Loucy (cell line): ENCODE results near the gene GAREM1.

ENCODE experiments used
- H2AFZ ChIP-seq: fragments of 200-600 bp; sonication (generic); 2 replicates; pipeline ENCODE4 v1.6.0; 2016; ENCODE audit warnings: antibody characterized with exemption, mild to moderate bottlenecking, low read length, moderate library complexity
- H3F3A ChIP-seq: fragments of 200-600 bp; 2 replicates; pipeline ENCODE4 v1.6.0; 2016; ENCODE audit warnings: antibody characterized with exemption, low read depth, mild to moderate bottlenecking
- H3K27me3 ChIP-seq: fragments of 200-600 bp; sonication (generic); 2 replicates; pipeline ENCODE4 v1.6.1; 2014; ENCODE audit warnings: low read length, mild to moderate bottlenecking; ENCODE audit not compliant: insufficient read depth, poor library complexity, severe bottlenecking
- H3K36me3 ChIP-seq: fragments of 200-600 bp; sonication (generic); 2 replicates; pipeline ENCODE4 v1.6.1; 2016; ENCODE audit warnings: low read length; ENCODE audit not compliant: insufficient read depth
- H3K4me1 ChIP-seq: fragments of 200-600 bp; sonication (generic); 2 replicates; pipeline ENCODE4 v1.5.1; 2014; ENCODE audit warnings: low read length, mild to moderate bottlenecking; ENCODE audit not compliant: insufficient read depth, poor library complexity, severe bottlenecking
- H3K4me2 ChIP-seq: fragments of 200-600 bp; sonication (generic); 2 replicates; pipeline ENCODE4 v1.6.0; 2014; ENCODE audit warnings: antibody characterized with exemption, low read length, low read depth, mild to moderate bottlenecking; ENCODE audit not compliant: poor library complexity, severe bottlenecking
- H3K4me3 ChIP-seq: fragments of 200-600 bp; sonication (generic); 2 replicates; pipeline ENCODE4 v1.5.1; 2014; ENCODE audit warnings: low read length, mild to moderate bottlenecking, mixed read lengths; ENCODE audit not compliant: poor library complexity, severe bottlenecking
- H3K79me2 ChIP-seq: fragments of 200-600 bp; sonication (generic); 2 replicates; pipeline ENCODE4 v1.6.1; 2014; ENCODE audit warnings: low read length; ENCODE audit not compliant: insufficient read depth
- H3K9ac ChIP-seq: fragments of 200-600 bp; sonication (generic); 2 replicates; pipeline ENCODE4 v1.6.0; 2014; ENCODE audit warnings: mild to moderate bottlenecking, low read depth, low read length, moderate library complexity; ENCODE audit not compliant: poor library complexity, severe bottlenecking
- H3K9me2 ChIP-seq: fragments of 200-600 bp; sonication (generic); replicated peaks from 2 replicates; pipeline ENCODE4 v1.6.1; 2016; ENCODE audit warnings: low read depth, low read length, mixed read lengths
- H3K9me3 ChIP-seq: fragments of 200-600 bp; sonication (generic); 2 replicates; pipeline ENCODE4 v1.6.1; 2014; ENCODE audit warnings: mild to moderate bottlenecking, antibody characterized with exemption, low read length, low read depth; ENCODE audit not compliant: insufficient read depth
- H4K20me1 ChIP-seq: fragments of 200-600 bp; sonication (generic); 2 replicates; pipeline ENCODE4 v1.6.0; 2014; ENCODE audit warnings: antibody characterized with exemption, low read length, mild to moderate bottlenecking; ENCODE audit not compliant: insufficient read depth, poor library complexity, severe bottlenecking
- CTCF ChIP-seq: fragments of 200-600 bp; sonication (generic); conservative IDR thresholded peaks from 2 replicates; pipeline ENCODE4 v1.5.1; 2014; ENCODE audit warnings: mild to moderate bottlenecking, antibody characterized with exemption, low read length
- EZH2phosphoT487 ChIP-seq: fragments of 200-600 bp; IDR thresholded peaks from 2 replicates; pipeline ENCODE4 v1.6.1; 2018; ENCODE audit warnings: antibody characterized with exemption, mild to moderate bottlenecking, moderate library complexity, borderline replicate concordance

Gene GAREM1

GRCh38 chr18:32460171-32460731 lies 10.4 kb downstream of the GAREM1 start:
- Histone ChIP-seq H3K4me2 (no peak overlapping the region), H3K9ac (no peak overlapping the region), H3K36me3 (no peaks in the 10 kb centered on the region), H3F3A (no peaks in the 10 kb centered on the region), H2AFZ (no peak overlapping the region), H4K20me1 (no peaks in the 10 kb centered on the region), H3K9me2 (no peaks in the 10 kb centered on the region), H3K9me3 (no peaks in the 10 kb centered on the region), H3K4me3 (no peak overlapping the region), H3K27me3 (no peaks in the 10 kb centered on the region), H3K79me2 (no peaks in the 10 kb centered on the region), H3K4me1 (no peaks in the 10 kb centered on the region)
- TF ChIP-seq CTCF = no peak

GRCh38 chr18:32459361-32460101 lies 11.2 kb downstream of the GAREM1 start:
- Histone ChIP-seq H3K27me3 (no peaks in the 10 kb centered on the region), H3K9me2 (no peaks in the 10 kb centered on the region), H3K9ac (no peak overlapping the region), H3K36me3 (no peaks in the 10 kb centered on the region), H2AFZ (no peak overlapping the region), H3K4me3 (no peak overlapping the region), H3K9me3 (no peaks in the 10 kb centered on the region), H3F3A (no peaks in the 10 kb centered on the region), H4K20me1 (no peaks in the 10 kb centered on the region), H3K4me2 (no peak overlapping the region), H3K4me1 (no peaks in the 10 kb centered on the region), H3K79me2 (no peaks in the 10 kb centered on the region)
- TF ChIP-seq EZH2phosphoT487 (no peak), CTCF (no peak)

GRCh38 chr18:32455361-32455760 lies 15.3 kb downstream of the GAREM1 start:
- Histone ChIP-seq H3K4me3 (no peak overlapping the region), H2AFZ (no peak overlapping the region), H3K4me1 (no peaks in the 10 kb centered on the region), H3K9ac (no peak overlapping the region), H3K27me3 (no peaks in the 10 kb centered on the region), H3K9me3 (no peaks in the 10 kb centered on the region), H3K4me2 (no peak overlapping the region), H3F3A (no peaks in the 10 kb centered on the region), H4K20me1 (no peaks in the 10 kb centered on the region), H3K79me2 (no peaks in the 10 kb centered on the region), H3K36me3 (no peaks in the 10 kb centered on the region), H3K9me2 (no peaks in the 10 kb centered on the region)
- TF ChIP-seq CTCF (no peak), EZH2phosphoT487 (no peak)
